GM23248 (cell line): ENCODE data around the gene DENND6B. TPM values are rescaled to one million over a fixed set of nuclear protein-coding genes. Genes with fewer than 3 reads are reported as not detected.

Experiments used
- DNase-seq: peaks from one replicate; pipeline ENCODE4 v3.0.0-alpha.2; 2015
- H2AFZ ChIP-seq: fragments of 200-600 bp; sonication (generic); 2 replicates; pipeline ENCODE4 v1.6.1; 2016; ENCODE audit warnings: antibody characterized with exemption
- H3F3A ChIP-seq: fragments of 200-600 bp; sonication (generic); 2 replicates; pipeline ENCODE4 v1.6.1; 2016; ENCODE audit warnings: mild to moderate bottlenecking, antibody characterized with exemption, mixed run types; ENCODE audit not compliant: insufficient read depth
- H3K27ac ChIP-seq: fragments of 200-600 bp; sonication (generic); 2 replicates; pipeline ENCODE4 v1.5.1; 2016; ENCODE audit warnings: mild to moderate bottlenecking
- H3K27me3 ChIP-seq: fragments of 200-600 bp; sonication (generic); replicated peaks from 2 replicates; pipeline ENCODE4 v1.6.1; 2016; ENCODE audit warnings: mild to moderate bottlenecking; ENCODE audit not compliant: insufficient read depth
- H3K36me3 ChIP-seq: fragments of 200-600 bp; sonication (generic); 2 replicates; pipeline ENCODE4 v1.6.1; 2016; ENCODE audit warnings: low read depth, mild to moderate bottlenecking
- H3K4me1 ChIP-seq: fragments of 200-600 bp; sonication (generic); 2 replicates; pipeline ENCODE4 v1.6.1; 2016; ENCODE audit warnings: mild to moderate bottlenecking; ENCODE audit not compliant: insufficient read depth
- H3K4me2 ChIP-seq: fragments of 200-600 bp; sonication (generic); one replicate; pipeline ENCODE4 v1.6.1; 2016; ENCODE audit warnings: mild to moderate bottlenecking; ENCODE audit not compliant: unreplicated experiment
- H3K4me3 ChIP-seq: fragments of 200-600 bp; sonication (generic); 2 replicates; pipeline ENCODE4 v1.5.1; 2016; ENCODE audit warnings: mild to moderate bottlenecking
- H3K79me2 ChIP-seq: fragments of 200-600 bp; sonication (generic); 2 replicates; pipeline ENCODE4 v1.6.1; 2016; ENCODE audit warnings: mild to moderate bottlenecking; ENCODE audit not compliant: insufficient read depth
- H3K9ac ChIP-seq: fragments of 200-600 bp; sonication (generic); 2 replicates; pipeline ENCODE4 v1.6.1; 2016; ENCODE audit warnings: mild to moderate bottlenecking
- H3K9me2 ChIP-seq: fragments of 200-600 bp; sonication (generic); 2 replicates; pipeline ENCODE4 v1.6.1; 2016; ENCODE audit warnings: mixed run types, mild to moderate bottlenecking, moderate library complexity; ENCODE audit not compliant: insufficient read depth
- H3K9me3 ChIP-seq: fragments of 200-600 bp; sonication (generic); one replicate; pipeline ENCODE4 v1.6.1; 2017; ENCODE audit warnings: low read depth
- H4K20me1 ChIP-seq: fragments of 200-600 bp; sonication (generic); 2 replicates; pipeline ENCODE4 v1.6.0; 2016; ENCODE audit not compliant: insufficient read depth
- EZH2 ChIP-seq: fragments of 200-600 bp; sonication (generic); IDR thresholded peaks from 2 replicates; pipeline ENCODE4 v1.6.1; 2018; ENCODE audit warnings: antibody characterized with exemption, mild to moderate bottlenecking; ENCODE audit not compliant: insufficient read depth, poor library complexity, severe bottlenecking
- EZH2phosphoT487 ChIP-seq: fragments of 200-600 bp; sonication (generic); IDR thresholded peaks from 2 replicates; pipeline ENCODE4 v1.6.1; 2018; ENCODE audit warnings: antibody characterized with exemption, moderate library complexity, mild to moderate bottlenecking, low read depth; ENCODE audit not compliant: insufficient read depth
- WGBS, 2 experiments: methylation state at CpG; one replicate each; pipeline ENCODE4 v1.1.6; 2015 to 2017; ENCODE audit warnings: low lambda C conversion rate in 2 of 2, low coverage in 1 of 2; ENCODE audit errors: missing lambda C conversion rate in 2 of 2; 5-methylcytosine and 5-hydroxymethylcytosine counted together
- in situ Hi-C: fragments of 300-500 bp; cut with MboI; formaldehyde crosslinking; loops from 2 replicates; pipeline ENCODE4 v1.15.0; 2020
- polyA plus RNA-seq: library from polyadenylated mRNA; unstranded; fragments of >200 nt; fragmentation: Nextera tagmentation; extraction: Ambion mirVana; gene quantifications from 2 replicates; pipeline ENCODE4 v1.2.1, GENCODE V29; 2016
- total RNA-seq: library from RNA; depleted of rRNA; stranded (reverse); fragments of >200 nt; shearing (Covaris generic); gene quantifications from 2 replicates; pipeline ENCODE4 v1.2.3, GENCODE V29; 2014

DENND6B gene
- total and polyA plus RNA-seq, 2 experiments from 2014 or later: 5.7 to 6.1 TPM

- Histone ChIP-seq H3K9me2 (no peaks in the 10 kb centered on the region), H2AFZ (0 out of 2 replicates have a peak within 1 kb of the TSS, but pooled peaks have one; percentile 8), H3K36me3 (peaks cover 6% of the 10 kb centered on the region; the same call in 1 of the 2 replicates), H3K79me2 (no peaks in the 10 kb centered on the region; the same call in 1 of the 2 replicates), H4K20me1 (no peaks in the 10 kb centered on the region), H3K4me2 (peak within 1 kb of the TSS; percentile 86), H3K9me3 (no peaks in the 10 kb centered on the region), H3K27me3 (no peaks in the 10 kb centered on the region), H3K27ac (no peak within 1 kb of the TSS), H3K4me1 (peaks cover 7% of the 10 kb centered on the region), H3F3A (peaks cover 3% of the 10 kb centered on the region; the same call in 1 of the 2 replicates), H3K4me3 (peak within 1 kb of the TSS; percentile 74), H3K9ac (peak within 1 kb of the TSS; percentile 47; the same call in 1 of the 2 replicates)
- TF ChIP-seq EZH2: no peak
- no peak for TF ChIP-seq EZH2phosphoT487
- in situ Hi-C loops: loop anchor here (10.0 kb wide), 1 partner anchor 65 kb away; no protein-coding TSS in a partner anchor
- 1% methylated on average over 12 to 56 of the region's 92 CpGs for WGBS, 2 experiments
- DNase-seq: peak; percentile 73
Observed at GRCh38 chr22:50269970-50270665, 56.7 kb downstream of the DENND6B start, which contains the start of gene MAPK11. TSS of gene MAPK11 (minus strand) at chr22:50270380. CDS start at chr22:50270292, 88 bp downstream.

- Histone ChIP-seq H3K9ac (peak overlapping the region; percentile 47; the same call in 1 of the 2 replicates), H3K9me3 (no peaks in the 10 kb centered on the region), H2AFZ (no peak overlapping the region), H3K9me2 (no peaks in the 10 kb centered on the region), H3F3A (no peaks in the 10 kb centered on the region), H3K36me3 (peaks cover 3% of the 10 kb centered on the region; the same call in 1 of the 2 replicates), H3K4me1 (peaks cover 7% of the 10 kb centered on the region), H3K27me3 (no peaks in the 10 kb centered on the region), H4K20me1 (no peaks in the 10 kb centered on the region), H3K79me2 (no peaks in the 10 kb centered on the region), H3K27ac (no peak overlapping the region), H3K4me2 (peak overlapping the region; percentile 78), H3K4me3 (peak overlapping the region; percentile 74)
- TF ChIP-seq EZH2phosphoT487 (no peak), EZH2 (no peak)
- in situ Hi-C loops: no loop called here
- WGBS, 2 experiments: 13 to 21% methylated on average over 14 to 18 of the region's 18 CpGs
- no peak for DNase-seq
Observed at GRCh38 chr22:50269573-50269969, 57.2 kb downstream of the DENND6B start.

GRCh38 chr22:50268655-50269113 is 58.1 kb downstream of the DENND6B start:
- DNase-seq: no peak
- 61 to 68% methylated on average over 9 of the region's 9 CpGs for WGBS, 2 experiments
- Histone ChIP-seq H3K4me2 (no peak overlapping the region), H3K36me3 (no peaks in the 10 kb centered on the region), H3K4me3 (no peak overlapping the region), H3K27me3 (no peaks in the 10 kb centered on the region), H3K4me1 (peaks cover 7% of the 10 kb centered on the region), H3K9me2 (no peaks in the 10 kb centered on the region), H3K79me2 (no peaks in the 10 kb centered on the region), H3K9me3 (no peaks in the 10 kb centered on the region), H3F3A (no peaks in the 10 kb centered on the region), H3K9ac (no peak overlapping the region), H4K20me1 (no peaks in the 10 kb centered on the region), H2AFZ (no peak overlapping the region), H3K27ac (no peak overlapping the region)
- TF ChIP-seq EZH2phosphoT487 (no peak), EZH2 (no peak)
- in situ Hi-C loops: no loop called here

- no peaks in the 10 kb centered on the region for H3K27me3 ChIP-seq
- H3K4me1 ChIP-seq: peaks cover 7% of the 10 kb centered on the region
- H3F3A ChIP-seq: no peaks in the 10 kb centered on the region
- DNase-seq: peak; percentile 81
- TF ChIP-seq EZH2 (no peak), EZH2phosphoT487 (no peak)
- in situ Hi-C loops: no loop called here
- H3K27ac ChIP-seq: no peak overlapping the region
- H3K79me2 ChIP-seq: no peaks in the 10 kb centered on the region
- no peaks in the 10 kb centered on the region for H3K9me2 ChIP-seq
- H3K9ac ChIP-seq: no peak overlapping the region
- H3K36me3 ChIP-seq: no peaks in the 10 kb centered on the region
- H4K20me1 ChIP-seq: no peaks in the 10 kb centered on the region
- peak overlapping the region; percentile 68 for H3K4me2 ChIP-seq
- no peaks in the 10 kb centered on the region for H3K9me3 ChIP-seq
- no peak overlapping the region for H2AFZ ChIP-seq
- WGBS, 2 experiments: 8 to 14% methylated on average over 28 to 54 of the region's 75 CpGs
- peak overlapping the region; percentile 63 for H3K4me3 ChIP-seq
Observed at GRCh38 chr22:50267591-50268390, 59.0 kb downstream of the DENND6B start.
